Activated gamma-delta T cell treated with anti-CD3 and anti-CD28 coated beads, Interleukin-2, amount 50 U/mL, for 16 hours (primary cell): ENCODE measurements around the gene ING5.
"Not testable (repeated sequence)": the region's sequence is repeated elsewhere in the genome, so short reads cannot be mapped to it uniquely, and the experiment has no call there.

Source experiments
- DNase-seq: peaks from one replicate; pipeline ENCODE4 v3.0.0-alpha.2; 2020; ENCODE audit warnings: low read depth

ING5 gene

DNA sequence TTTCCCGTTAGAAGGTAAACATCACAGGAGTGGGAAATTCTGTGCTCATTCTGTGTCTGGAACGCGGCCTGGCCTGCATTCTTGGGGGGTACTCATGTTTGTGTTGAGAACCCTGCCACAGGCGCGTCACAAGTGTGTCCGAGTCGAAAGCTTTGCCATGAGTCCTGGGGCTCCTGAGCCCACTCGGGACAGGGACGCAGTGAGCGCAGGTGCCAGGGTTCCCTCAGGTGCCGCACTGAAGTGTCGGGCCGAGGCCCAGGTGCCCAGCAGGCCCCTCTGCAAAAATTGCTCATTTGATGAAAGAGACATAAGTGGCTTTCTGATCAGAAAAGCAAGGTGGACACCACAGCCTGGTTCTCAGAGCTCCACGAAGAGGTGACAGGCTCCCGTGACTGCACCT, 37.3 kb downstream of the ING5 start:
- no peak for DNase-seq

DNA sequence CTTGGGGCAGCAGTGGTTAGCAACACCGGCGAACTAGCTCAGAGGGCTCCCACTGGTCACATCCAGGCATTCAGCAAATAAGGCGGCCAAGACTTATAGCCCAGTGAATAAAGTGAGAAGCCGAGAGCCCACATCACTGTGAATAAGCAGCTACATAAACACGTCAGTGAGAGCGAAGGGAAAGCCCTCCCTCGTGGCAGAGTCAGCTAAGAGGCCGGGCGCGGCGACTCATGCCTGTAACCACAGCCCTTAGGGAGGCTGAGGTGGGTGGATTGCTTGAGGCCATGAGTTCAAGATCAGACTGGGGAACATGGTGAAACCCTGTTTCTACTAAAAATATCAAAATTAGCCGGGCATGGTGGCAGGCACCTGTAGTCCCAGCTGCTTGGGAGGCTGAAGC, 37.8 kb downstream of the ING5 start:
- DNase-seq, result peak; percentile 15

DNA sequence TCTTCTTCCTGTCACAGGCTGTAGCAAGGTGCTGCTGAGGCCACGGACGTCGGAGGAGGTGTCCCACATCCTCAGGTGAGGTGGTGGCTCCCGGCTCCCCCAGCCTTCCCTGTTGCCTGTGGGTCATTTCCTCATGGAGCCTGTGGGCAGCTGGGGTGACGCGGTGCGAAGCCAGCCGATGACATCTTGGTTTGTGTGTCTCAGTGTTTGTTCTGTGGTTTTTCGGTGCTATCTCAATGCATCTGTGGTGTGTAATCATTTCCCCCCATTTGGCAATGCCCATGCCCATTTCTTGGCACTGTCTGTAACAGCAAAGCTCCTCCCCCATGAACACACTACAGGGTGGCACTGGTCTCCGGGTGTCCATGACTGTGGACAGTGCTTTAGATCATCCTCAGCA, 39.2 kb downstream of the ING5 start:
- peak; percentile 17 for DNase-seq

DNA sequence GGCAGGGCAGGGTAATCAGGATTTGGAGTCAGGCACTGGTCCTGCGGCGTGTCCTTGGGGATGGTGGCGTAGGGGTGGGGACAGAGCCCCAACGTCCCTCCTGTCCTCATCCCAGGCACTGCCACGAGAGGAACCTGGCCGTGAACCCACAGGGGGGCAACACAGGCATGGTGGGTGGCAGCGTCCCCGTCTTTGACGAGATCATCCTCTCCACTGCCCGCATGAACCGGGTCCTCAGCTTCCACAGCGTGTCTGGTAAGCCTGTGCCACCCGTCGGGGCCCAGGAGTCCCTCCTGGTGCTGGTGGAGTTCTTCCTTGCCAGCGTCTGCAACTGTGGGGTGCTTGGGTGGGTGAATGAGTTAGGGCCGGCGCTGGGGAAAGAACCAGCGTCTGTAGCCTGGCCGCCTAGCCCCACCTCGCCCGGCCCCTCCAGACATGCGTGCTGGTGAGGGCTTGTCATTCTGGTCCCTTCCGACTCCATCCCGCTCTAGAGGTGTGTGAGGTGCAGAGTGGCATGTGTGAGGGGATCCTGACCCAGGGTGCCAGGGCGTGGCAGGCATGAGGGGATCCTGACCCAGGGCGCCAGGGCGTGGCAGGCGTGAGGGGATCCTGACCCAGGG, 40.6 kb downstream of the ING5 start:
- DNase-seq, result no peak

DNA sequence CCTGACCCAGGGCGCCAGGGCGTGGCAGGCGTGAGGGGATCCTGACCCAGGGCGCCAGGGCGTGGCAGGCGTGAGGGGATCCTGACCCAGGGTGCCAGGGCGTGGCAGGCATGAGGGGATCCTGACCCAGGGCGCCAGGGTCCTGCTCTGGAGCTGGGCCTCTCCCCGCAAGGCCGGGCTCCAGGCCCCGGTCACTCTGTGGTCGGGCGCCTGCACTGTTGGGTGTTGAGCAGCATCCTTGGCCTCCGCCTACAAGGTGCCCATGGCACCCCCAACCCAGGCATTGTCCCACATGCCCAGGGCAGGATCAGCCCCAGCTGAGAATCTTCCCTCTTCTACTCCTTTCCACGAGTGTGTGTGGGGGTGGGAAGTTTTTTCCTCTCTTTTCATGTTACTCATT, 41.2 kb downstream of the ING5 start:
- not testable (repeated sequence) for DNase-seq

DNA sequence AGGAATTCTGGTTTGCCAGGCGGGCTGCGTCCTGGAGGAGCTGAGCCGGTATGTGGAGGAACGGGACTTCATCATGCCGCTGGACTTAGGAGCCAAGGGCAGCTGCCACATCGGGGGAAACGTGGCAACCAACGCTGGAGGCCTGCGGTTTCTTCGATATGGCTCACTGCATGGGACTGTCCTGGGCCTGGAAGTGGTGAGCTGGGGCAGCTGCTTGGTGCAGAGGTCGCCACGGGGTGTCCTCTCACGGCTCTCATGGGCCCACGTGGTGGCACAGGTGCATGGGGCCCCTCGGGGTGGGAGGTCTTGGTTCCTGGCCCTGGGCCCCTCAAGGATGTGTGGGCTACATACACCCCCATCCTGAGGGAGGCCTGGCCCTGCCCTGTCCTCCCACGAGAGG, 41.8 kb downstream of the ING5 start:
- DNase-seq, result no peak

DNA sequence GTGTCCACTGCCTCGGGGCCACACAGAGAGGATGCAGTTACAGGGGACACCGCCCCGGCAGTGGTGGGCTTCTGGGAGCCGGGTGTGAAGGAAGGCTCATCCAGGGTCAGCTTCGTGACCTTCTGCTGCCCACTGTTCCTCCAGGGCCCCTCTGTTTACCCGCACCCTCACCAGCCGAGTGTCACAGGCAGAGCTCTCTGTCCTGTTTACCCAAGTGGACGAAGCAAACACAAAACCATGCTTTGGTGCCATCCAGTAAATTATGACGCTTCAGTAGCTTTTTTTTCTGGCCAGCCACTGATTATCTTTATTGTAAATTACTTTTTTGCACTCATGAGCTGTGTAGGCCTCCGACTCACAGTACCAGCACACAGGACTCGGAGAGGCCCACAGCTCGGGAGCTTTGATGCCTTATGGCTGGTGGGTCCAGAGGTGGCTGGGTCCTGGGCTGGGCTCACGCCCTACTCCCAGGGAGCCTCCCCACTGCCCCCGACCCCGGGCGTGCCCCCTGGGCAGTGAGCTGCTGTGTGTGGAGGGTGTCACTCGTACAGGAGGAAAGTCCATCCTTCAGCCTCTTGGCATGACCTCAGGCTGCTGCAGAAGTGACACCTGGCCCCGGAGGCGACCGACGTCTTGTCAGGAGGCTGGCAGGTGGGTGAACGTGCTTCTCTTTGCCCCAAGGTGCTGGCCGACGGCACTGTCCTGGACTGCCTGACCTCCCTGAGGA, 42.4 kb downstream of the ING5 start:
- no peak for DNase-seq

DNA sequence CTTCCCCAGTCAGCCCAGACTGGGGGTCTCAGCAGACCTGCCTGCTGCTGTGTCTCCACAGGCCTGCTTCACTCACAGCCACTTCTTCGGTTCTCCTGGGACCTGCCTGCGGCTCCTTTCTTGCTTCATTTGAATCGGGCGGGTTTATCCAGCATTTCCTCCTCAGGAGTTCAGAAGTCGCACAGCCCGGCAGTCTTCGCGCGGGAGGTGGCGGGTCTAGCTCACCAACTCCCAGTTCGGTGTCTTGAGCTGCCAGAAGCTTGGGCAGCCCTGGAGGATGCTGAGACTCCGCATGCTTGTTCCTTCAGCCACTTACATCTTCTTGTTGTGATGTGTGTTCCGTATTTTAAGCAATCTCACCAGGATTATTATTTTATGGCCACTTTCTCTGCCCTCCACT, 43.4 kb downstream of the ING5 start:
- DNase-seq, result no peak

DNA sequence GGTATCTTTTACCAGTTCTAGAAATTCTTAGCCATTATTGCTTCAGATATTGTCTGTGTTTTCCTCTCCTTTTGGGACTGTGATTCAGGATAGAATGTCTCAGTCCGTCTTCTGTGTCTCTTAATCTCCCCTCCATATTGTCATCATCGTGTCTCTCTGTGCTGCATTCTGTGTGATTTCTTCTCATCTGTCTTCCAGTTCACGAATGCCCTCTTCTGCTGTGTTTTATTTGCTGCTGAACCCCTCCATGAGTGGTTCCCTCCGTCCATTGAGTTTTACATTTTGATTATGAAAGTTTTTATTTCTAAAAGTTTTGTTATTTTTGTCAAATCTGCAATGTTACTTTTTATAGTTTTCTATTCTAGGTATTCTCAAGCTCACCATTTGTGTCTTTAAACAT, 44.2 kb downstream of the ING5 start:
- DNase-seq, result no peak

DNA sequence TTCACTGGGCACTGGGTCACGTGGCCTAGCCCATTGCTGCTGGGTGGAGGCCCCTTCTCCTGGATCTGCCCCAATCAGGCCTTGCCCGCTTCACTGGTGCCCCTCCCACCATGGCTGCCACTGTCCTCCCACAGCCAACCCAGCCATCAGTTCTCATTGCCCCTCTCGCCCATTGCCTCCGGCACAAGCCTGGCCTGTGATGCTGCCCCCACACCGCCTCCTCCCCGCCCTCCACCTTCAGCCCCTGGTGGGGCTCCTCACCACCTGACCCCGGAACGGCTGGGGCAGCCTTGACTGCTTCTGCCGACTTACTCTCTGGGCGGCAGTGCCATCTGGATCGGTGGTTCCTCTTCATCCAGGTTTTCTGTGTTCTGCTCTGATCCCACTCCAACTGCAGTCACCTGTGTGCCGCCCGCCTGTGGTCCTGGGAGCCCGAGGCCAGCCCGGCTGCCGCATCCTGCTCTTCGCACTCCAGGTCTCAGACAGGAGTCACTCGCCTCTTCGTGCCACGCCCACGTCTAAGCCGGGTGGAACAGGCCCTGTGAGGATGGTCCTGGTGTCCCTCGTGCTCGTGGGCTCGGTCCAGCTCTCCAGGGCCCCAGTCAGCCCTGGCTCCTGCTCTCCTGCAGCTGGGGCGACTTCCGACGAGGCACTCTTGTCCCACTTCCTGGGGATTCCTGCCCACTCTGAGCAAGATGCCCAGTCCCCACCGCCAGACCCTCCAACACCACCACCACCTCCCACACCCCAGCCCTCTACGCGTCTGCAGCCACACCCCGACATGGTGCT, 46.8 kb downstream of the ING5 start:
- DNase-seq, result no peak

DNA sequence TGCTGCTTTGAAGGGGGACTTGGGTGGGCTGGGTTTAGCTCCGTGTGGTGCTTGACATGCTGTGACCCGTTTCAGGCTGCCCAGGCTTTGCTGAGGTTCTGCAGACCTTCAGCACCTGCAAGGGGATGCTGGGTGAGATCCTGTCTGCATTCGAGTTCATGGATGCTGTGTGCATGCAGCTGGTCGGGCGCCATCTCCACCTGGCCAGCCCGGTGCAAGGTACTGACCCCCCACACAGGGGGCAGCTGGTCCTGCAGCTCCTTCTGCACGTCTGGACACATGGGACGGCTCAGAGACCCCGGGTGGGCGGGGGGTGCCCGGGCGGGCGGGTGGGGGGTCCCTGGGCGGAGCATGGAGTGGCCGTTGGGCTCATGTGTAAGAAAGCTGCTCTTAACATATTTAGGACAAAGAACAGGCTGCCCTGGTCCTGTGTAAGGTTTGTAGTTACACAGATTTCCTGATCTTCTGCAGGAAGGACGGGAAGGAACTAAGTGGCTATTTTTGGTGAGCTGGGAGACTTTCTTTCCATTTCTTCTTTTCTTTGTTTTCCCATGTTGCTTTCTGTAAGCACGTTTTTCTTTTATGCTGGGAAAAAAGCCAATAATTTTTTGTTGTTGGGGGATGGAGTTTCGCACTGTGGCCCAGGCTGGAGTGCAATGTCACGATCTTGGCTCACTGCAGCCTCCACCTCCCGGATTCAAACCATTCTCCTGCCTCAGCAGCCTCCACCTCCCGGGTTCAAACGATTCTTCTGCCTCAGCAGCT, 48.4 kb downstream of the ING5 start:
- no peak for DNase-seq

DNA sequence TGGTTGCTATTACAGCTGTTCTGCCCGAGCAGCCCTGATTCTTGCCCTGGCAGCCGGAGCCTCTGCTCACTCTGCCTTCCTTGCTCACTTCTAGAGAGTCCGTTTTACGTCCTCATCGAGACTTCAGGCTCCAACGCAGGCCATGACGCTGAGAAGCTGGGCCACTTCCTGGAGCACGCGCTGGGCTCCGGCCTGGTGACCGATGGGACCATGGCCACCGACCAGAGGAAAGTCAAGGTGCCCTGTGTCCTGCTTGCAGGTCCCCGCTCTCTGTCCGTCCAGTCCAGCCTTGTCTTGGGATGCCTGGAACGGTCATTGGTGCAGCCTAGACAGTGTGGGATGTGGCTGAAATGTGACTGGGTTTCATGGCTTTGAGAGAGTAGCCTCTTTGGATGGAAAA, 49.3 kb downstream of the ING5 start:
- DNase-seq, result no peak

DNA sequence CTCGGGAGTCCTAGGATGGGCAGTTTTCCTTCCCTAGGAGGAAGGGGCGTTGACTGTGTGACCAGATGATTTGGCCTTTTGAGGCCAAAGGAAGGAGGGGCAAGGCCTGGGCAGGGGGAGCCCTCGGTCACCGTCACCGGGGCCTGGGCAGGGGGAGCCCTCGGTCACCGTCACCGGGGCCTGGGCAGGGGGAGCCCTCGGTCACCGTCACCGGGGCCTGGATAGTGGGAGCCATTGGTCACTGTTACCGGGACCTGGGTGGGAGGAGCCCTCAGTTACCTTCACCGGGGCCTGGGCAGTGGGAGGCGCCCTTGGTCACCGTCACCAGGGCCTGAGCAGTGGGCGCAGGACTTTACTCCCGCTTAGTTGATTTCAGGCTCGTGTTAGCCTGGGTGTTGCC, 49.9 kb downstream of the ING5 start:
- DNase-seq, result no peak

DNA sequence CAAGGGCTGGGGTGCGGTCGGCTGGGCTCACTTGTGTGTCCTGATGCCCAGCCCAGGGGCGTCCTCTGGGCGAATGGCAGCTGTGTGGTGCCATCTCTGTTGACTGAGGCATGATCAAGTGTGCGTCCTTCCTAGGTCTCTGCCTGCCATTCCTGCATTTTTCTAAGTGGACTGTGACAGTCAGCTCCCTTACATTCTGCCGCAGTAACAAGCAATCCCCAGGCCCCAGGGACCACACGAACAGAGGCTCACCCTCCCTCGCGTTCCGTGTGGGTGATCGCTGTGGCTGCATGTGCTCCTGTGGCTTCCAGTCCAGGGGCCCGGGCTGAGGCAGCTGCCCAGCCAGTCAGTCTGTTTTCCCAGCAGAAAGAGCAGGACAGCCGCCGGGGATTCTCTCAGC, 50.4 kb downstream of the ING5 start:
- no peak for DNase-seq

DNA sequence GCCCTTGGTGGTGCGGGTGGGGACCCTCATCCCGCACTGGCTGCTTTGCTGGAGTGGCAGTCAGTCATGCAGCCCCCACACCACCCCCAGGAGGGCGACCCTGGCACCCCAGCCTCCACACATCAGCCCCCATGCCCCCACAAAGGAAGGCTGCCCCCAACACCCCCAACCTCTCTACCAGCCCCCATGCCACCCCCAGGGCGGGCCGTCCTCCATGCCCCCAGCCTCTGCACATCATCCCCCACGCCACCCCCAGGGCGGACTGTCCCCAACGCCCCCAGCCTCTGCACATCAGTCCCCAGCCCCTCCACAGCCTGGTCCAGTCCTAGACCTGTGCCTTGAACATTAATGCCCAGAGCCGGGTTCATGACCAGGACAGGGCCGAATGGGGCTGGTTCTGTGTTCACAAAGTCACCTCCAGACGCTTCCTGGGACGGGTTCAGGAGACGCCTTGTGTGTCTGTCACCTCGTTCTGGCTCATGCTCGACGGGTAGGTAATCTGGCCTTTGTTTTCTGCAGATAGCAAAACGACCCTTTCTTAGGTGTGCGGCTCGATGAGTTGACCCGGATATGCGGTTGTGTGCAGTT, 50.9 kb downstream of the ING5 start:
- no peak for DNase-seq

DNA sequence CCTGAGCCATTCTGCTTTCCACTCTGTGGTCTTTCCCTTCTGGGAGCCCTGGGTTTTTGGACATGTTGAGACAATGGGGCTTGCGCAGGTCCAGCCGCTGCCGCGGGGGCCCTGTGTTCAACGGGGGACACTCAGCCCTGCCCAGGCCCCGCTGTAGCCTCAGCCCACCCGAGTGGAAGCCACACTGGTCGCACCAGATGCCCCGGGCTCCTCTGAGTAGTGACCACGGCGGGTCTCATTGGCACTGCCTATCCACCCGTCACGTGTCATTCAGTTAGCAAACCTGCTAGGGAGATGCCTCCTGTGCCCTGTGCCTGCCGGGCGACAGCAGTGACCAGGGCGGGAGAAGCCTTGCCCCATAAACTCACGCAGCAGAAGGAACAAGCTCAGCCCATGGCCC, 51.7 kb downstream of the ING5 start:
- no peak for DNase-seq

DNA sequence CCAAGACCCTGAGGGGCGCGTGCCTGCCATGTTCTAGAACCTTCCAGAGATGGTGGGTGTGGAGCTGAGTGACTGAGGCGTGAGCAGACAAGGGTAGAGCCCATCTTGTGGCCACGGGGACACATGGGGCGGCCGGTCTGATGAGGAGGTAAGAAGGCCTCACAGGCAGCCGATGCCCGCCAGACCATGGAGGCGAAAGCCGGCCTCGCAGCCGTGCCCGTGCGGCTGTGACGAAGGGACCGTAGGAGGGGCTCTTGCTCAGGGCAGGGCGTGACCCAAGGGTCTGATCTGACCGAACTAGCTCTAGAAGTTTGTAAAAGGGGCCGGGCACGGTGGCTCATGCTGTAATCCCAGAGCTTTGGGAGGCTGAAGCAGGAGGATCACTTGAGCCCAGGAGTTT, 52.2 kb downstream of the ING5 start:
- DNase-seq, result no peak

DNA sequence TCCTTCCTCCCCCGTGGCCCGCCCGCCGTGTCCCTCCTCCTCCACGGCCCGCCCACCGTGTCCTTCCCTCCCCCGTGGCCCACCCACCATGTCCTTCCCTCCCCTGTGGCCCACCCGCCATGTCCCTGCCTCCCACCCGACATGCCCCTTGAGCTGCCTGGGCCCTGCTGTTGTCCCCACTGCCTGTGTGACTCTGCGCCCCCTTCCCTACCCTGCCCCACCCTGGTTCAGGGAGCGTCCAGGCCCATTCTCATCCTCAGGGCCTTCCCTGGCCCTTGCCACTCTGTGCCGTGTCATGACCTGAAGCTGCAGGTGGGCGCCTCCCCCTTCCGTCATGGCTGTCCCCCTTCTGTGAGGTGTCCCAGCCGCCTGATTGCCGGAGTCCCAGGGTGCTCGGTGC, 53.3 kb downstream of the ING5 start:
- DNase-seq, result no peak

DNA sequence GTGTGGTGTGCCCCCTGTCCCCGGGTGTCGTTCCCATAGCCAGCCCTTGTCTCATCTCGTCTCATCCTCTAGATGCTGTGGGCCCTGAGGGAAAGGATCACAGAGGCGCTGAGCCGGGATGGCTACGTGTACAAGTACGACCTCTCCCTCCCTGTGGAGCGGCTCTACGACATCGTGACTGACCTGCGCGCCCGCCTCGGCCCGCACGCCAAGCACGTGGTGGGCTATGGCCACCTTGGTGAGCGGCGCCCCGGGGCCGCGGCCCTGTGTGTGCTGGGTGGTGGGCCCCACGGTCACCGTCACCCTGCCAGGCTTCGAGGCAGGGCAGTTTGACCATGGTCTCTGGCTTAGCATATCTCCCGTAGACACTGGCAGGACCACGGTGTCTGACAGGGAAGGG, 53.9 kb downstream of the ING5 start:
- no peak for DNase-seq

DNA sequence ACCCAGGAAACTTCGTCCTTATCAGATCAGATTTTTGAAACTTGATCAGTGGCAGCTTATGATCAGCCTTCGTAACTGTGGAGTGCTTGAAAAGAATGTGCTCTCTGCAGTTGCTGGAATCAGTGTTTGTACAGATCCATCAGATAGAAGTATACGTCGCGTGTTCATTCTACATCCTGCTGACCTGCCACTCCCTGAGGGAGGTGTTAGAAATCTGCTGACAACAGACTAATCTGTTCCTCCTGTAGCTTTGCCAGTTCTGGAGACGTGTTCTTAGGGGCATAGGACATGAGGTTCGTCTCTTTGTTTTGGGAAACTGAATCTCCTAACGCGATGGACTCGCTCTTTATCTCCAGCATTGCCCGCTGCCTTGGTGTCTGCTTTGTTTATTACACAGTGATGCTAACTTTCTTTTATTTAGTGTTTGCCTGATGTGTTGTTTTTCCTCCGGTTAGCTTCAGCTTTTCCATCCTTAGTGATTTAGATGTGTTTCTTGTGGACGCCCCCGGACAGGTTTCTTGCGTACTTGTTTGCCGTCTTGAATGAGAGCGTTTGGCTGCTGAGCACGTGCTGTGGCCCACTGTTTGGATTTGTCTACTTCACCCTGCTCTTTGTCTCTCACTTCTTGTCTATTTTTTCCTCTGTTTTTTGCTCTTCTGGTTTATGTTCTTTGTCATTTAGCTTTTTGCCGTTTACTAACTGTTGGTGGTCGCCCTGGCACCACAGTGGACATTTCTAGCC, 57.4 kb downstream of the ING5 start:
- no peak for DNase-seq

DNA sequence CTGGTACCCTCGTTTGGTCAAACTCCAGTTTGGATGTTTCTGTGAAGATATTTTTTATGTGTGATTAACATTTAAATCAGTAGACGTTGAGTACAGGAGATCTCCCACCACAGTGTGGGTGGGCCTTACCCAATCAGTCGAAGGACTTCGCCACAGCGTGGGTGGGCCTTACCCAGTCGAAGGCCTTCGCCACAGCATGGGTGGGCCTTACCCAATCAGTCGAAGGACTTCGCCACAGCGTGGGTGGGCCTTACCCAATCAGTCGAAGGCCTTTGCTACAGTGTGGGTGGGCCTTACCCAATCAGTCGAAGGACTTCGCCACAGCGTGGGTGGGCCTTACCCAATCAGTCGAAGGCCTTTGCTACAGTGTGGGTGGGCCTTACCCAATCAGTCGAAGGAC, 58.1 kb downstream of the ING5 start:
- DNase-seq, result not testable (repeated sequence)
